GM18858 (cell line): ENCODE measurements around the gene INSYN1.
"Not testable (repeated sequence)": the region's sequence is repeated elsewhere in the genome, so short reads cannot be mapped to it uniquely, and the experiment has no call there.

Experiments used
- ATAC-seq: cut with Tn5 transposase; IDR thresholded peaks from one replicate; pipeline ENCODE4 v1.9.1; 2021; ENCODE audit not compliant: unreplicated experiment

The INSYN1 gene

DNA sequence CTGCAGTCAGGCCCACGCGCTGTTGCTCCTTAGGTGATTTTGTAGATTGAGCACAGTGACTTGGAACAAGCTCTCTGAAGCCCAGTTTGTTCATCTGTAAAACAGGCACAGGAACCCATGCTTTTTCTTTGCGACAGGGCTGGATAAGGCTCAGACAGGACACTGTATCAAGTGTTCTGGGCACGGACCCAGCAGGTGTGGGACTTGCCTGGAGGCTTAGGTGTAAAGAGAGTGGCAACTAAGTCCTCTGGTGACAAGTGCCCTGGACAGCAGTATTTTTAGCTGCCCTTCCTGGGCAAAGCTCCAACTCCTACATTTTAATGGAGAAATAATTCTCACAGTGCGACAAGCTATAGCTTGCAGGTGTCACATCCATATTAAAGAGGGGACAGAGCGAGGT is 36.7 kb downstream of the INSYN1 start:
- no peak for ATAC-seq

- no peak for ATAC-seq
Observed at GRCh38 chr15:73715417-73715816, 37.7 kb downstream of the INSYN1 start.

- ATAC-seq, result no peak
Observed at GRCh38 chr15:73714695-73715301, 38.4 kb downstream of the INSYN1 start.

DNA sequence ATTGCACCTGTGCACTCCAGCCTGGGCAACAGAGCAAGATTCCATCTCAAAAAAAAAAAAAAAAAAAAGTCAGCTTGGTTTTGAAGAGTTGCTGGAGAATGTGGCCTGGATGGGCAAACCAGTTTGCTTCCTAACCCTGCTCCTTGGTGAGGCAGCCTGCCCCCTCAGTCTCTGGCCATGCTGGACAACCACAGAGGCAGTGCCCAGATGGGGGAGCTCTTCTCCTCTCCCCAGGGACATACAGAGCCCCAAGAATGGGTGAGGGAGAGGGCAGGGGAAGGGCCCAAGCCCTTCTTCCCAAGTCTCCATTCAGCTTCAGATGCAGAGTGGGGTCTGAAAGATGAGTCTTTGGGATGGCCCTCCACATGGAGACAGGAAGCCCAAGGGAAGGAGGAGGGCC is 41.0 kb downstream of the INSYN1 start:
- ATAC-seq, result no peak

DNA sequence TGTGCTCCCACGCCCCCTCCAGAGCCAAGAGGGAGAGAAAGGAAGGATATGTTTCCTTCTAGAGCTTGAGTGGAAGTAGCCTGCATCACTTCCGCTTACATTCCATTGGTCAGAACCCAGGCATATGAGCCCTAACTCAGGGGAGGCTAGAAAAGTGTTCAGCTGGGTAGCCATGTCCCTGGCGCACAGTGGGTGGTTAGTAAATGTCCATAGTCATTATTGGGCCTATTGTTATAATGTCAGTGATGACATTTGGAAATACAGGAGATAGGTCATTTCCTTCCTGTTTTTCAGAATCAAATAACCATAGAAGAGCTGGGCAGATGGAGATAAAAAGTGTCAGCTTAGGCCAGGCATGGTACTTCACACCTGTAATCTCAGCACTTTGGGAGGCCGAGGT is 41.6 kb downstream of the INSYN1 start:
- no peak for ATAC-seq

DNA sequence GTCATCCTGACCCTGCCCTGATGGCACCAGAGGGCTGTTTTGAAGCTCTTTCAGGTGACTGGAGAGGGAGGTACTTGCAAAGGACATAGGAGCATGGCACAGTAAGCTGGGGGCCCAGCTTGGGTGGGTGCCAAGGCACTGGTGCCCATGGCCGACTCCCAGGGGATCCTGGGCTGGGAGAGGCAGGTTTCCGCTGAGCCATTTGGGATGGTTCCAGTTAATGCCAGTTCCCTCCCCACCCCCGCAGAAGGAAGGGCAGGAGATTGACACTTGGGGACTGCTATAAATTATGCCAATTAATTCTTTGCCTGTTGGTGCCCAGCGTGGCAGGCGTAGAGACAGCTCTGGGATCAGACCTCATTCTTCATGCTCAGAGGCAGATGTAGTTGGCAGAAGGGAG is 42.8 kb downstream of the INSYN1 start:
- no peak for ATAC-seq

DNA sequence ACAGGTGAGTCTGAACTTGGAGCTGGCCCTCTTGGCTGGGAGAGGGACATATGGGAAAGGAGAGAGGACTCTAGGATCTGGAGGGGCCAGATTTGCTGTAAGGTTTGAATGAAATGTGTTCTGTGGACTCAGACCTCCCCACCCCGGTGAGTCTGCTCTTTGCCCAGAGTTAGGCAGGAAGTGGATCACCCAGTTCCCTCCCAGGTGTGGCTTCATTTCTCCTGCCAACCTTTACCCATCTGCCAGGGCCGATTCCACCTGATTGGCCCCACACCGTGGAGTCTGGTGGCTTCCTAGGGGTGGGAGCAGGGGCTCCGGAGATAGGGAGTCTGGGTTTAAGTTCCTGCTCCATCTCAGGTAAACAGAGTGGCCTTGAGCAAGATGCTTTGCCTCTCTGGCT is 43.5 kb downstream of the INSYN1 start:
- no peak for ATAC-seq

- ATAC-seq, result no peak
Observed at GRCh38 chr15:73709241-73709640, 43.9 kb downstream of the INSYN1 start.

GRCh38 chr15:73708691-73709090 is 44.5 kb downstream of the INSYN1 start:
- ATAC-seq, result no peak

- ATAC-seq, result no peak
Observed at GRCh38 chr15:73704869-73705645, 48.1 kb downstream of the INSYN1 start.

- not testable (repeated sequence) for ATAC-seq
Observed at GRCh38 chr15:73704142-73704868, 48.8 kb downstream of the INSYN1 start.

GRCh38 chr15:73703601-73704000 is 49.5 kb downstream of the INSYN1 start:
- ATAC-seq, result not testable (repeated sequence)

- not testable (repeated sequence) for ATAC-seq
Observed at GRCh38 chr15:73702311-73703239, 50.6 kb downstream of the INSYN1 start.

DNA sequence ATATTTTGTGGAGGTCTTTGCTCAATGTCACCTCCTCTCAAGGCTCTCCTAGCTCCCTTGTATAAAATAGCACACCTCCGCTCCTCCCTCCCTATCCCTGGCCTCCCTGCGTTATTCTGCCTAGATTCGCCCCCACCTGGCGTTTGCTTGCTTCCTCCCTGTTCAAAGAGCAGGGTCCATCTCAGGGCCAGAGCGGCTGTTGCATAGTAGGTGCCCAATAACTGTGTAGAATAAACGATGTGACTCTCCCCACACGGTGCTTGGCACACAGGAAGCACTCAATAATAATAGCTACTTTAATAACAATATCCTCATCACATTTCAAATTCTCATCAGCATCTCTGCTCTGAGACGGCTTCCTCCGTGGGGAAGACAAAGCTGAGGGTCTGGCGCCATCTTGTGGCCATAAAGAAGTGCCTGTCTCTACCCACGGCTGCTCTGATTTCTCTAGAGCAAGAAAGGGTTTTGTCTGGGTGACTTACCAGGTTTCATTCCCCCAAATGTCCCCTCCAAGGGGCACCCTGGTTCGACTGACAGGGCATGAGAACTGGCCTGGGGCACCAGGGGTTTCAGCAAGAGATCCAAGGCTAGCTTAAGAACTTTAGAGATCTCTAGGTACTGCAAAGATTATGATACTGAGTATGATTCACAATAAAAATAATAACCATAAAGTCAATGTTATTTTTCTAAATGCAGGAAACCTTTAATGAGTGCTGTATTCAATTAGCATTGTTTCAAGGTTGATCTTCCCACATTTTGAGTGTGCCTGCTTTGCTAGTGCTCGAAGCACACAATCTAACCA is 52.9 kb downstream of the INSYN1 start:
- no peak for ATAC-seq

GRCh38 chr15:73699249-73700040 is 53.7 kb downstream of the INSYN1 start:
- no peak for ATAC-seq

GRCh38 chr15:73697033-73697467 is 56.1 kb downstream of the INSYN1 start:
- peak; percentile 42 for ATAC-seq

- no peak for ATAC-seq
Observed at GRCh38 chr15:73696641-73697001, 56.5 kb downstream of the INSYN1 start.

DNA sequence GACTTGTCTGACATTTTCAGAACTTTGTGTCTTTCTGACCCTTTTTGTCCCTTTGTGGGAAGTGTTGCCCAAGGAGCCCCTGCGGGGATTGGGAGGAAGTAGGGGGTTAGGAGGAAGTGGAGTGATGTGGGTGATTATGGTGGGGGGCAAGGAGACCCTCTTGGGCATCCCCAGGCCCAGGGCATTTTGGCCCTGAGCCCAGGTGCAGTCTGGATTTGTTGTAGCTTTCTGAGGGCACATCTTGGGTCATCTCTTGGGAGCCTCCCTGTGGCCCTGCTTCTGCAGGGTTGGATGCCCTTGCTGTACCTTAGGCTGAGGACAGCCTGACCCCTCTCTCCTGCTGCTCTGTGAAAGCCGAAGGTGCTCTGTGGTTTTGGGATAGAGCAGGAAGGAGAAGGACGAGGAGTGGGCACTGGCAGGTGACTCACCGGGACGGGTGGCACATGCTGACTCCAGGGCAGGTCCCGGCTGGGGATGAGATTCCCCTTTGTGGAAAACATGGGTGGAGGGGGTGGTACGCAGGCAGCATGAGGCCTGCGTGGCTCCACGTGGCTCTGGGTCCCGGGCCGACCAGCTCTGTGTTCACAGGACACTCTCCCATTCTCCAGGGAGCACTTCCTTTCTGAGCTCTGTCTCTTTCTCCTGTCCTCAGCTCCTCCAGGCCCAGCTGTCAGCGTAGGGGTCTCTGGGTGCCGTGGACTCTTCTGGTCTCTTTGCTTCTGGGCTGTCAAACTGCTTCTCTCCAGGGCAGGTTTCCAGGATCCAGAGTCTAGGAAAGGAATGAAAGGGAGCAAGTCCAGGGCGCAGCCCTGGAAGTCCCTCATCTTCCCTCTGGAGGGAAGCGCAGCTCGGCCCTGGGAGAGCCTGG is 57.1 kb downstream of the INSYN1 start:
- ATAC-seq, result no peak
